Measurements from ENCODE around the gene APOB.

APOB gene

DNA sequence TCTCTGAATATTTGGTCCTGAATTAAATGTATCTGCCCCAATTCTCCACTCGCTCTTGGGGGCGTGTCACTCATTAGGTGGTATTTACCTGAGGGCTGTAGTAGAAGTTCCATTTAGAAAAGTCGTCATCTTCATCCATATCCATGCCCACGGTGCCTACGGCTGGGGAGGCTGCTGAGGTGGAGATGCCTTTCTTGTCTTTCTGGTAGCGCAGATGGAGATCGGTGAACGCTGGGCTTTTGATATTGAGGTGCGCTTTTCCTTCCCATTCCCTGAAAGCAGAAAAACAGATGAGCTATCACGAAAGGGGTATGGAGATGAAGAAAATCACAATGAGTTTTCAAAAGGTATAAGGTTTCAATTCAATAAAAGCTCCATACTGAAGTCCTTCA is 39.7 kb downstream of the APOB start:
- Histone ChIP-seq H3K9ac (ENCODE audit: low read length) (no peak overlapping the region), H3K4me1 (ENCODE audit: insufficient read depth, low read length) (no peaks in the 10 kb centered on the region), H3K9me3 (ENCODE audit: low read length) (no peaks in the 10 kb centered on the region), H3K36me3 (ENCODE audit: insufficient read depth, low read length) (no peaks in the 10 kb centered on the region), H3K4me3 (ENCODE audit: low read depth in 1 of 2, low read length in 2 of 2) (no peak overlapping the region), H3K27me3 (ENCODE audit: control insufficient read depth in 1 of 2, insufficient read depth in 2 of 2, low read length in 2 of 2) (no peaks in the 10 kb centered on the region), H3K27ac (ENCODE audit: low read depth, low read length) (no peak overlapping the region)

GRCh38 chr2:21003572-21004180 is 40.2 kb downstream of the APOB start:
- Histone ChIP-seq H3K9ac (ENCODE audit: low read length) (no peak overlapping the region), H3K4me1 (ENCODE audit: insufficient read depth, low read length) (no peaks in the 10 kb centered on the region), H3K4me3 (ENCODE audit: low read depth in 1 of 2, low read length in 2 of 2) (no peak overlapping the region), H3K27ac (ENCODE audit: low read depth, low read length) (no peak overlapping the region), H3K27me3 (ENCODE audit: control insufficient read depth in 1 of 2, insufficient read depth in 2 of 2, low read length in 2 of 2) (no peaks in the 10 kb centered on the region), H3K36me3 (ENCODE audit: insufficient read depth, low read length) (no peaks in the 10 kb centered on the region), H3K9me3 (ENCODE audit: low read length) (no peaks in the 10 kb centered on the region)

DNA sequence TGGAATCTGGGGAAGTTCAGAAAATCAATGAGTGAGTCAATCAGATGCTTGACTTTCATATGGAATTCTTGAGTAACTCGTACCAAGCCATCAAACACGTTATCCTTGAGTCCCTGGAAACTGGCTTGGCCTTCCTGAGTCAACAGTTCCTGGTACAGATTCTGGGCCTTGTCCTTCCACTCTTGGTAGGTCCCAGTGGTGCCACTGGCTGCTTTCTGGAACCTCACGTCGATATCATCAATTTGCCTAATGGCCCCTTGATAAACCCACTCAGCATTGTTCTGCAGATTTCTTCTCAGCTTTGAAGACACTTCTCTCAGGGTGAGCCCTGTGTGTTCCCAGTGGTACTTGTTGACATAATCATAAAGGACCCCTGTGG is 41.1 kb downstream of the APOB start:
- Histone ChIP-seq H3K27me3 (ENCODE audit: control insufficient read depth in 1 of 2, insufficient read depth in 2 of 2, low read length in 2 of 2) (no peaks in the 10 kb centered on the region), H3K36me3 (ENCODE audit: insufficient read depth, low read length) (no peaks in the 10 kb centered on the region), H3K9me3 (ENCODE audit: low read length) (no peaks in the 10 kb centered on the region), H3K27ac (ENCODE audit: low read depth, low read length) (no peak overlapping the region), H3K4me1 (ENCODE audit: insufficient read depth, low read length) (no peaks in the 10 kb centered on the region), H3K4me3 (ENCODE audit: low read depth in 1 of 2, low read length in 2 of 2) (no peak overlapping the region), H3K9ac (ENCODE audit: low read length) (no peak overlapping the region)

GRCh38 chr2:21001988-21002813 is 41.7 kb downstream of the APOB start:
- H3K9ac ChIP-seq (ENCODE audit: low read length): no peak overlapping the region
- no peaks in the 10 kb centered on the region for H3K27me3 ChIP-seq (ENCODE audit: control insufficient read depth in 1 of 2, insufficient read depth in 2 of 2, low read length in 2 of 2)
- no peaks in the 10 kb centered on the region for H3K9me3 ChIP-seq (ENCODE audit: low read length)
- no peak overlapping the region for H3K4me3 ChIP-seq (ENCODE audit: low read depth in 1 of 2, low read length in 2 of 2)
- no peaks in the 10 kb centered on the region for H3K36me3 ChIP-seq (ENCODE audit: insufficient read depth, low read length)
- no peaks in the 10 kb centered on the region for H3K4me1 ChIP-seq (ENCODE audit: insufficient read depth, low read length)
- H3K27ac ChIP-seq (ENCODE audit: low read depth, low read length): no peak overlapping the region

DNA sequence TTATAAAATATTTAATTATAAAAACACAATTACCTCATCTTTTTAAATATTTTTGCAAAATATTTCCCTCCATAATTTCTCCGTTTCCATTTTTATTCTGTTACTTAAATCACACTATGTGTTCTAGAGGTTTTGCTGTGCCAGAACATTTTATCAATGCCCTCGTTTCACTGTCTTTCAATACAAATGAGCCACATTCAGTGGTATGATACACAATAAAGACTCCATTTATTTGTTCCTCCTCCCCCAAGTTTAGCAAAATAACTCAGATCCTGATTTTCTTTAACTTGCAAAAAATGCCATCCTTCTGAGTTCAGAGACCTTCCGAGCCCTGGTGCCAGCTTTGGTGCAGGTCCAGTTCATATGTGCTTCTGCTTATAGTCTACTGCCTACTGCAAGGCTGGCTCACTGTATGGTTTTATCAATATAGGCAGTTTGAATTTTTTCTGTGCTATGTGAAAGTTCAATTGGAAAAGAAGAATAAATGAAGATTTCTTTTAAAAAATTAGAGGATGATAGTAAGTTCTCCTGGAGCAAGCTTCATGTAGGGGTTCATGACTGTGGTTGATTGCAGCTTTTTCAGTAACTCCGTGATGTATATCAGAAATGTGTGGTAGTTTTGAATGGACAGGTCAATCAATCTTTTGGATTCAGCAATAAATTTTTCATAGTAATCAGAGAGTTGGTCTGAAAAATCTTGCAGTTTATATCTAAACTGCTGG is 42.5 kb downstream of the APOB start:
- Histone ChIP-seq H3K27ac (ENCODE audit: low read depth, low read length) (no peak overlapping the region), H3K9me3 (ENCODE audit: low read length) (no peaks in the 10 kb centered on the region), H3K27me3 (ENCODE audit: control insufficient read depth in 1 of 2, insufficient read depth in 2 of 2, low read length in 2 of 2) (no peaks in the 10 kb centered on the region), H3K4me1 (ENCODE audit: insufficient read depth, low read length) (no peaks in the 10 kb centered on the region), H3K4me3 (ENCODE audit: low read depth in 1 of 2, low read length in 2 of 2) (no peak overlapping the region), H3K9ac (ENCODE audit: low read length) (no peak overlapping the region), H3K36me3 (ENCODE audit: insufficient read depth, low read length) (no peaks in the 10 kb centered on the region)

GRCh38 chr2:20999906-21000645 is 43.8 kb downstream of the APOB start:
- no peaks in the 10 kb centered on the region for H3K36me3 ChIP-seq (ENCODE audit: insufficient read depth, low read length)
- H3K27ac ChIP-seq (ENCODE audit: low read depth, low read length): no peak overlapping the region
- no peaks in the 10 kb centered on the region for H3K27me3 ChIP-seq (ENCODE audit: control insufficient read depth in 1 of 2, insufficient read depth in 2 of 2, low read length in 2 of 2)
- no peak overlapping the region for H3K4me3 ChIP-seq (ENCODE audit: low read depth in 1 of 2, low read length in 2 of 2)
- no peaks in the 10 kb centered on the region for H3K9me3 ChIP-seq (ENCODE audit: low read length)
- H3K4me1 ChIP-seq (ENCODE audit: insufficient read depth, low read length): no peaks in the 10 kb centered on the region
- H3K9ac ChIP-seq (ENCODE audit: low read length): no peak overlapping the region

GRCh38 chr2:20998972-20999905 is 44.6 kb downstream of the APOB start:
- Histone ChIP-seq H3K36me3 (ENCODE audit: insufficient read depth, low read length) (no peaks in the 10 kb centered on the region), H3K27ac (ENCODE audit: low read depth, low read length) (no peak overlapping the region), H3K4me1 (ENCODE audit: insufficient read depth, low read length) (no peaks in the 10 kb centered on the region), H3K9ac (ENCODE audit: low read length) (no peak overlapping the region), H3K27me3 (ENCODE audit: control insufficient read depth in 1 of 2, insufficient read depth in 2 of 2, low read length in 2 of 2) (no peaks in the 10 kb centered on the region), H3K4me3 (ENCODE audit: low read depth in 1 of 2, low read length in 2 of 2) (no peak overlapping the region), H3K9me3 (ENCODE audit: low read length) (no peaks in the 10 kb centered on the region)

- no peaks in the 10 kb centered on the region for H3K4me1 ChIP-seq (ENCODE audit: insufficient read depth, low read length)
- H3K27me3 ChIP-seq (ENCODE audit: control insufficient read depth in 1 of 2, insufficient read depth in 2 of 2, low read length in 2 of 2): no peaks in the 10 kb centered on the region
These were observed 45.7 kb downstream of the APOB start for GRCh38 chr2:20997953-20998722.

GRCh38 chr2:20994130-20994529 is 49.7 kb downstream of the APOB start:
- Histone ChIP-seq H3K27ac (ENCODE audit: low read depth, low read length) (no peak overlapping the region), H3K36me3 (ENCODE audit: insufficient read depth, low read length) (no peaks in the 10 kb centered on the region), H3K9me3 (ENCODE audit: low read length) (no peaks in the 10 kb centered on the region), H3K9ac (ENCODE audit: low read length) (no peak overlapping the region), H3K4me3 (ENCODE audit: low read depth in 1 of 2, low read length in 2 of 2) (no peak overlapping the region), H3K27me3 (ENCODE audit: control insufficient read depth in 1 of 2, insufficient read depth in 2 of 2, low read length in 2 of 2) (no peaks in the 10 kb centered on the region), H3K4me1 (ENCODE audit: insufficient read depth, low read length) (peaks cover 15% of the 10 kb centered on the region)

More at GRCh38 chr2:20997953-20998722, 45.7 kb downstream of the APOB start:
- Histone ChIP-seq H3K27ac (ENCODE audit: low read depth, low read length) (no peak overlapping the region), H3K9me3 (ENCODE audit: low read length) (no peaks in the 10 kb centered on the region), H3K4me3 (ENCODE audit: low read depth in 1 of 2, low read length in 2 of 2) (no peak overlapping the region), H3K36me3 (ENCODE audit: insufficient read depth, low read length) (no peaks in the 10 kb centered on the region), H3K9ac (ENCODE audit: low read length) (no peak overlapping the region)

DNA sequence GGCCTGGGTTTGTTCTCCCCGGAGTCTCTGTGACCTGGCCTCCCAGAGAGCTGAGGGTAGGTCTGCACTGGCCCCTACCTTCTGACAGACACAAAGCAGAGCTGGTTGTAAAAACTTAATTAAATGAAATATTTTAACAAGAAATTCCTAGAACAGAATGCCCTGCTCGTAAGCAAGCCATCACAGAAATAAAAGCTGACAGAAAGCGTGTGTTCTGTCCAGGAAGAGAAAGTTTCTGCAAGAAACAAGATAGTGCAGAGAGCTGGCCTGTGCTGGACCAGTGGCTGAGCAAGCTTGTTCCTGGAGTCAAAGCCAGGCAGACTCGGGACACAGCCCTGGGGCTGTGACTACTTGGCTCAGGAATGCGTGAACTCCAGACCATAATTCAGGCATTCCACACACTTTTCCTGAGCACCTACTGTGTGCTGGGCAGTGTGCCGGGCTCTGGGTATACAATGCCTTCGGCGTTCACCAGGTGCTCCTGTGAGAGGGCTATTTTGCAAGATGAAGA is 51.6 kb downstream of the APOB start:
- H3K36me3 ChIP-seq (ENCODE audit: insufficient read depth, low read length): no peaks in the 10 kb centered on the region
- no peak overlapping the region for H3K9ac ChIP-seq (ENCODE audit: low read length)
- peaks cover 15% of the 10 kb centered on the region for H3K4me1 ChIP-seq (ENCODE audit: insufficient read depth, low read length)
- no peak overlapping the region for H3K4me3 ChIP-seq (ENCODE audit: low read depth in 1 of 2, low read length in 2 of 2)
- H3K9me3 ChIP-seq (ENCODE audit: low read length): no peaks in the 10 kb centered on the region
- no peak overlapping the region for H3K27ac ChIP-seq (ENCODE audit: low read depth, low read length)
- no peaks in the 10 kb centered on the region for H3K27me3 ChIP-seq (ENCODE audit: control insufficient read depth in 1 of 2, insufficient read depth in 2 of 2, low read length in 2 of 2)
